ENCODE data around the gene TMED5. TPM values are rescaled to one million over a fixed set of nuclear protein-coding genes. Genes with fewer than 3 reads are reported as not detected.

TMED5 gene
- total RNA-seq, 5 donors from 2014 or later (not counting 1 experiment from before 2014, with no cell fraction given) = 40.9 to 47.6 (median 44.8) TPM

GRCh38 chr1:93111065-93111464 is 69.1 kb downstream of the TMED5 start:
- CTCF ChIA-PET = interaction anchor here in 1 of 2 donors (0.5 kb wide), 1 partner anchor 241 kb away, joined by 3 read pairs; no protein-coding TSS in a partner anchor
- Histone ChIP-seq H3K4me1 (ENCODE audit: control insufficient read depth in 1 of 2, extremely low read depth in 1 of 2, insufficient read depth in 2 of 2, low read length in 2 of 2) (no peaks in the 10 kb centered on the region), H3K36me3 (ENCODE audit: control insufficient read depth in 2 of 2, extremely low read depth in 1 of 2, insufficient read depth in 1 of 2, low read length in 1 of 2) (peaks cover 2 to 27% of the 10 kb centered on the region in 2 donors), H3K27me3 (replicated peaks in 1 of 2; ENCODE audit: control insufficient read depth in 2 of 2, extremely low read depth in 1 of 2, insufficient read depth in 2 of 2, low read length in 1 of 2) (no peaks in the 10 kb centered on the region), H3K4me3 (ENCODE audit: control insufficient read depth in 1 of 2, extremely low read depth in 1 of 2, low read length in 1 of 2) (no peak overlapping the region), H3K27ac (ENCODE audit: low read length) (no peak overlapping the region), H3K9me3 (no peaks in the 10 kb centered on the region)
- POLR2A ChIA-PET = interaction anchor here in 1 of 2 donors (0.5 kb wide), 1 partner anchor 10 kb away, joined by 3 read pairs; no protein-coding TSS in a partner anchor
- Mint-ChIP-seq H3K27me3 (no peaks in the 10 kb centered on the region), H3K27ac (no peak overlapping the region), H3K36me3 (peaks cover 54% of the 10 kb centered on the region), H3K4me1 (peaks cover 25 to 39% (median 33%) of the 10 kb centered on the region in 3 donors), H3K9me3 (peaks cover 0 to 19% (median 9%) of the 10 kb centered on the region in 3 donors), H3K4me3 (no peak overlapping the region)
- no CpG with 5 or more reads among the region's 1 CpG for WGBS (ENCODE audit: insufficient coverage)
- DNase-seq (no peak), ATAC-seq (replicated peaks in 1 of 4) (no peak)

GRCh38 chr1:93109578-93109977 is 70.6 kb downstream of the TMED5 start:
- POLR2A ChIA-PET = interaction anchor here in 1 of 2 donors (0.6 to 0.7 kb wide), 2 partner anchors 19 to 80 kb away, joined by 3 to 4 read pairs; no protein-coding TSS in a partner anchor
- Mint-ChIP-seq H3K4me1 (peaks cover 33 to 39% (median 38%) of the 10 kb centered on the region in 3 donors), H3K27ac (no peak overlapping the region), H3K36me3 (peaks cover 59% of the 10 kb centered on the region), H3K4me3 (no peak overlapping the region), H3K27me3 (no peaks in the 10 kb centered on the region), H3K9me3 (peaks cover 0 to 22% (median 9%) of the 10 kb centered on the region in 3 donors)
- CTCF ChIA-PET = interaction anchor here (0.6 kb wide), 2 partner anchors 161 to 260 kb away, joined by 3 read pairs; no protein-coding TSS in a partner anchor
- Histone ChIP-seq H3K27me3 (replicated peaks in 1 of 2; ENCODE audit: control insufficient read depth in 2 of 2, extremely low read depth in 1 of 2, insufficient read depth in 2 of 2, low read length in 1 of 2) (no peaks in the 10 kb centered on the region), H3K4me3 (ENCODE audit: control insufficient read depth in 1 of 2, extremely low read depth in 1 of 2, low read length in 1 of 2) (no peak overlapping the region), H3K9me3 (no peaks in the 10 kb centered on the region), H3K27ac (ENCODE audit: low read length) (no peak overlapping the region), H3K4me1 (ENCODE audit: control insufficient read depth in 1 of 2, extremely low read depth in 1 of 2, insufficient read depth in 2 of 2, low read length in 2 of 2) (no peaks in the 10 kb centered on the region), H3K36me3 (ENCODE audit: control insufficient read depth in 2 of 2, extremely low read depth in 1 of 2, insufficient read depth in 1 of 2, low read length in 1 of 2) (peaks cover 2 to 17% of the 10 kb centered on the region in 2 donors)
- DNase-seq (no peak), ATAC-seq (replicated peaks in 1 of 4) (no peak)
- no CpG with 5 or more reads among the region's 2 CpGs for WGBS (ENCODE audit: insufficient coverage)

GRCh38 chr1:93108335-93108734 is 71.9 kb downstream of the TMED5 start:
- peaks cover 33 to 40% (median 40%) of the 10 kb centered on the region in 3 donors for H3K4me1 Mint-ChIP-seq
- H3K9me3 Mint-ChIP-seq = peaks cover 0 to 22% (median 9%) of the 10 kb centered on the region in 3 donors
- no CpG with 5 or more reads among the region's 2 CpGs for WGBS (ENCODE audit: insufficient coverage)
- no peak for ATAC-seq (replicated peaks in 1 of 4)
- Histone ChIP-seq H3K9me3 (no peaks in the 10 kb centered on the region), H3K4me1 (ENCODE audit: control insufficient read depth in 1 of 2, extremely low read depth in 1 of 2, insufficient read depth in 2 of 2, low read length in 2 of 2) (no peaks in the 10 kb centered on the region), H3K4me3 (ENCODE audit: control insufficient read depth in 1 of 2, extremely low read depth in 1 of 2, low read length in 1 of 2) (no peak overlapping the region), H3K27me3 (replicated peaks in 1 of 2; ENCODE audit: control insufficient read depth in 2 of 2, extremely low read depth in 1 of 2, insufficient read depth in 2 of 2, low read length in 1 of 2) (no peaks in the 10 kb centered on the region), H3K27ac (ENCODE audit: low read length) (no peak overlapping the region), H3K36me3 (ENCODE audit: control insufficient read depth in 2 of 2, extremely low read depth in 1 of 2, insufficient read depth in 1 of 2, low read length in 1 of 2) (peaks cover 8 to 16% of the 10 kb centered on the region in 2 donors)
- H3K36me3 Mint-ChIP-seq = peaks cover 59% of the 10 kb centered on the region
- H3K27me3 Mint-ChIP-seq = no peaks in the 10 kb centered on the region
- ChIA-PET CTCF (interaction anchor here (0.6 to 0.7 kb wide), 3 partner anchors 10 to 354 kb away, joined by 3 to 12 read pairs (median 5); no protein-coding TSS in a partner anchor), POLR2A (interaction anchor here (0.6 to 0.7 kb wide), 2 partner anchors 106 to 766 kb away, joined by 3 to 8 read pairs; no protein-coding TSS in a partner anchor)
- H3K27ac Mint-ChIP-seq = no peak overlapping the region
- H3K4me3 Mint-ChIP-seq = no peak overlapping the region
- DNase-seq = no peak

- Histone ChIP-seq H3K4me3 (ENCODE audit: control insufficient read depth in 1 of 2, extremely low read depth in 1 of 2, low read length in 1 of 2) (no peak overlapping the region), H3K36me3 (ENCODE audit: control insufficient read depth in 2 of 2, extremely low read depth in 1 of 2, insufficient read depth in 1 of 2, low read length in 1 of 2) (peaks cover 8 to 12% of the 10 kb centered on the region in 2 donors), H3K27me3 (replicated peaks in 1 of 2; ENCODE audit: control insufficient read depth in 2 of 2, extremely low read depth in 1 of 2, insufficient read depth in 2 of 2, low read length in 1 of 2) (no peaks in the 10 kb centered on the region), H3K9me3 (no peaks in the 10 kb centered on the region), H3K4me1 (ENCODE audit: control insufficient read depth in 1 of 2, extremely low read depth in 1 of 2, insufficient read depth in 2 of 2, low read length in 2 of 2) (no peaks in the 10 kb centered on the region), H3K27ac (ENCODE audit: low read length) (no peak overlapping the region)
- Mint-ChIP-seq H3K27me3 (no peaks in the 10 kb centered on the region), H3K4me1 (peaks cover 32 to 43% (median 38%) of the 10 kb centered on the region in 3 donors), H3K36me3 (peaks cover 51% of the 10 kb centered on the region), H3K4me3 (no peak overlapping the region), H3K27ac (no peak overlapping the region), H3K9me3 (peaks cover 0 to 22% (median 9%) of the 10 kb centered on the region in 3 donors)
- DNase-seq = no peak
- ChIA-PET CTCF (no interaction called here), POLR2A (no interaction called here)
- ATAC-seq (replicated peaks in 1 of 4) = no peak
- WGBS (ENCODE audit: insufficient coverage) = 100% methylated on average over 3 of the region's 4 CpGs
Measured at GRCh38 chr1:93107395-93107794, 72.8 kb downstream of the TMED5 start.

GRCh38 chr1:93106226-93106625 is 74.0 kb downstream of the TMED5 start:
- ChIA-PET CTCF (interaction anchor here in 1 of 2 donors (0.5 kb wide), 1 partner anchor 23 kb away, joined by 5 read pairs; no protein-coding TSS in a partner anchor), POLR2A (interaction anchor here in 1 of 2 donors (0.7 kb wide), 1 partner anchor 489 kb away, joined by 4 read pairs; no protein-coding TSS in a partner anchor)
- DNase-seq (no peak), ATAC-seq (replicated peaks in 1 of 4) (no peak)
- Histone ChIP-seq H3K4me3 (ENCODE audit: control insufficient read depth in 1 of 2, extremely low read depth in 1 of 2, low read length in 1 of 2) (no peak overlapping the region), H3K4me1 (ENCODE audit: control insufficient read depth in 1 of 2, extremely low read depth in 1 of 2, insufficient read depth in 2 of 2, low read length in 2 of 2) (peaks cover 0 to 5% of the 10 kb centered on the region in 2 experiments), H3K9me3 (no peaks in the 10 kb centered on the region), H3K27me3 (replicated peaks in 1 of 2; ENCODE audit: control insufficient read depth in 2 of 2, extremely low read depth in 1 of 2, insufficient read depth in 2 of 2, low read length in 1 of 2) (no peaks in the 10 kb centered on the region), H3K36me3 (ENCODE audit: control insufficient read depth in 2 of 2, extremely low read depth in 1 of 2, insufficient read depth in 1 of 2, low read length in 1 of 2) (peaks cover 8 to 16% of the 10 kb centered on the region in 2 donors), H3K27ac (ENCODE audit: low read length) (no peak overlapping the region)
- peaks cover 47% of the 10 kb centered on the region for H3K36me3 Mint-ChIP-seq
- peaks cover 0 to 22% (median 9%) of the 10 kb centered on the region in 3 donors for H3K9me3 Mint-ChIP-seq
- H3K27ac Mint-ChIP-seq = no peak overlapping the region
- peaks cover 34 to 41% (median 36%) of the 10 kb centered on the region in 3 donors for H3K4me1 Mint-ChIP-seq
- H3K27me3 Mint-ChIP-seq = no peaks in the 10 kb centered on the region
- 100% methylated on average over 1 of the region's 2 CpGs for WGBS (ENCODE audit: insufficient coverage)
- no peak overlapping the region for H3K4me3 Mint-ChIP-seq

- Mint-ChIP-seq H3K36me3 (peaks cover 21% of the 10 kb centered on the region), H3K9me3 (peaks cover 0 to 8% (median 3%) of the 10 kb centered on the region in 3 donors), H3K27ac (no peak overlapping the region), H3K4me3 (no peak overlapping the region), H3K4me1 (peaks cover 46 to 59% (median 57%) of the 10 kb centered on the region in 3 donors), H3K27me3 (no peaks in the 10 kb centered on the region)
- Histone ChIP-seq H3K27me3 (replicated peaks in 1 of 2; ENCODE audit: control insufficient read depth in 2 of 2, extremely low read depth in 1 of 2, insufficient read depth in 2 of 2, low read length in 1 of 2) (no peaks in the 10 kb centered on the region), H3K4me3 (ENCODE audit: control insufficient read depth in 1 of 2, extremely low read depth in 1 of 2, low read length in 1 of 2) (no peak overlapping the region), H3K9me3 (no peaks in the 10 kb centered on the region), H3K27ac (ENCODE audit: low read length) (no peak overlapping the region), H3K4me1 (ENCODE audit: control insufficient read depth in 1 of 2, extremely low read depth in 1 of 2, insufficient read depth in 2 of 2, low read length in 2 of 2) (peaks cover 2 to 6% of the 10 kb centered on the region in 2 experiments), H3K36me3 (ENCODE audit: control insufficient read depth in 2 of 2, extremely low read depth in 1 of 2, insufficient read depth in 1 of 2, low read length in 1 of 2) (peaks cover 8 to 10% of the 10 kb centered on the region in 2 donors)
- ChIA-PET CTCF (no interaction called here), POLR2A (no interaction called here)
- DNase-seq (no peak), ATAC-seq (replicated peaks in 1 of 4) (no peak)
- WGBS (ENCODE audit: insufficient coverage) = 86% methylated on average over 1 of the region's 4 CpGs
Measured at GRCh38 chr1:93102142-93102541, 78.1 kb downstream of the TMED5 start.

All from T-cell (primary cell).